Measurements from ENCODE around the gene SHQ1.

Gene SHQ1

GRCh38 chr3:72855001-72855400, 6.8 kb upstream of the SHQ1 start (continued):
- TF ChIP-seq PRDM10 (tag by site-specific recombination; IDR thresholded peaks at IDR 0.05), result no peak

DNA sequence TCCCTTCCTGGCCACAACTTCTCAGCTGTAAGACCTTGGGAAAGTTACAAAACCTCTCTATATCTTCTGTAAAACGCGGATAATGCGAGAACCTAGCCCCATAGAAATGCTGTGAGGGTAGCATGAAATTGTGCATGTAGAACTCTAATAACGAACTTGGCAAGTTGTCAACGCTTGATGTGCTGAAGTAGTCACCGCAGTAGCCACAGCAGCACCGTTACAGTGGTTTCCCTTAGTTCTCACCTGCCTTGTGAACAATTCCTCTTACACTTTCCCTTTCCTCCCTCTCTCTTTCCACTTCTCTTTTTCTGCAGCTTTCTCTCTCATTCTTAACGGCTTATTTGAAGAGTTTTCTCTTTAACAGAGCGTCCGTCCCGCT, 447 bp upstream of the SHQ1 start:
- Histone ChIP-seq H3K4me1 (ENCODE audit: control insufficient read depth, insufficient read depth, low read length) (no peaks in the 10 kb centered on the region), H3K4me3 (ENCODE audit: low read depth, low read length) (peak overlapping the region; percentile 95), H3K27ac (ENCODE audit: extremely low read depth, low read depth, low read length) (no peak overlapping the region), H3K9me3 (ENCODE audit: control insufficient read depth, insufficient read depth, low read depth, low read length) (no peaks in the 10 kb centered on the region), H3K36me3 (ENCODE audit: control insufficient read depth in 2 of 2, insufficient read depth in 1 of 2, low read length in 2 of 2) (no peaks in the 10 kb centered on the region)
- ChIA-PET CTCF (interaction anchor here (0.7 to 1.5 kb wide), 2 partner anchors 43 to 893 kb away, joined by 3 to 6 read pairs; no protein-coding TSS in a partner anchor), POLR2A (no interaction called here)
- peak; percentile 96 for TF ChIP-seq OSR2 (tag by site-specific recombination; IDR thresholded peaks at IDR 0.05)
- TF ChIP-seq ZNF600 (tag by site-specific recombination; IDR thresholded peaks at IDR 0.05), result peak; percentile 48
- peak; percentile 98 for TF ChIP-seq PRDM1 (tag by site-specific recombination; IDR thresholded peaks at IDR 0.05)
- TF ChIP-seq ZFP41 (tag by site-specific recombination; IDR thresholded peaks at IDR 0.05; ENCODE audit: borderline replicate concordance), result no peak
- TF ChIP-seq ZBTB6 (tag by site-specific recombination; IDR thresholded peaks at IDR 0.05), result no peak
- 0 out of 2 replicates have a peak, but pooled peaks have one; percentile 16 for TF ChIP-seq ZBTB8A (tag by site-specific recombination; IDR thresholded peaks at IDR 0.05)
- TF ChIP-seq ZNF155 (tag by site-specific recombination; IDR thresholded peaks at IDR 0.05), result no peak
- TF ChIP-seq ZNF366 (tag by site-specific recombination; conservative IDR thresholded peaks at IDR 0.05), result peak; percentile 70

DNA sequence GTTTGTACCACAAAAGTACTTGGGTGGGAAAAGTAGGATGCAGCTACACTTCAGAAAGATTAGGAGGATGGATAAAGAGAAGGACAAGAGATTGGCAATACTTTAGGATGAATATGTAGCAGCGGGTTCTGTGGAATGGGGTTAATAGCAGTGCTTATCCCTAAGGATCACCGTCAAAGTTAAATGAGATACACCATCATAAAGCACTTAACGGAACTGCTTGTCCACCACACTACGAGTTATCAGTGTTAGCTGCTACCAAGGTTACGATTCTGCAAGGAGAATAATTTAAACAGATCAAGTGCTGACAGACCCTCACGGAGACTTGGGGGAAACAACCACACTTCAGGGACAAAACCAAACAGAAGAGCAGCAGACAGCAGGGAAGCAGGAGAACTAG, 963 bp downstream of the SHQ1 start:
- Histone ChIP-seq H3K4me1 (ENCODE audit: control insufficient read depth, insufficient read depth, low read length) (no peaks in the 10 kb centered on the region), H3K4me3 (ENCODE audit: low read depth, low read length) (peak overlapping the region; percentile 95), H3K36me3 (ENCODE audit: control insufficient read depth in 2 of 2, insufficient read depth in 1 of 2, low read length in 2 of 2) (peaks cover 0 to under 1% of the 10 kb centered on the region in 2 experiments; a peak in 1 of 3 replicates), H3K9me3 (ENCODE audit: control insufficient read depth, insufficient read depth, low read depth, low read length) (no peaks in the 10 kb centered on the region), H3K27ac (ENCODE audit: extremely low read depth, low read depth, low read length) (no peak overlapping the region)
- TF ChIP-seq SCRT2 (tag by site-specific recombination; IDR thresholded peaks at IDR 0.05) (no peak), ZNF175 (tag by site-specific recombination; IDR thresholded peaks at IDR 0.05) (no peak), ZNF600 (tag by site-specific recombination; IDR thresholded peaks at IDR 0.05) (0 out of 2 replicates have a peak, but pooled peaks have one; percentile 8), ZNF664 (tag by site-specific recombination; IDR thresholded peaks at IDR 0.05) (peak; percentile 100), ZNF701 (tag by site-specific recombination; IDR thresholded peaks at IDR 0.05) (no peak), ZNF621 (tag by site-specific recombination; IDR thresholded peaks at IDR 0.05) (no peak), ZNF510 (tag by site-specific recombination; IDR thresholded peaks at IDR 0.05; ENCODE audit: insufficient replicate concordance) (no peak), YY2 (tag by site-specific recombination; IDR thresholded peaks at IDR 0.05) (no peak)
- CTCF ChIA-PET, result no interaction called here
- POLR2A ChIA-PET, result no interaction called here

- Histone ChIP-seq H3K27ac (ENCODE audit: extremely low read depth, low read depth, low read length) (no peak overlapping the region), H3K9me3 (ENCODE audit: control insufficient read depth, insufficient read depth, low read depth, low read length) (no peaks in the 10 kb centered on the region), H3K36me3 (ENCODE audit: control insufficient read depth in 2 of 2, insufficient read depth in 1 of 2, low read length in 2 of 2) (peaks cover 0 to 11% of the 10 kb centered on the region in 2 experiments; a peak in 1 of 3 replicates), H3K4me1 (ENCODE audit: control insufficient read depth, insufficient read depth, low read length) (no peaks in the 10 kb centered on the region), H3K4me3 (ENCODE audit: low read depth, low read length) (no peak overlapping the region)
- CTCF ChIA-PET, result interaction anchor here (0.6 kb wide), 3 partner anchors 27 to 582 kb away, joined by 3 read pairs; no protein-coding TSS in a partner anchor
- no peak for TF ChIP-seq ZNF530 (tag by site-specific recombination; IDR thresholded peaks at IDR 0.05; ENCODE audit: low read depth)
- POLR2A ChIA-PET, result no interaction called here
These were observed 2.1 kb downstream of the SHQ1 start for GRCh38 chr3:72846166-72846565.

All from HEK293 (cell line).